GM19455 (cell line): ENCODE data around the gene PER2.
"Not testable (repeated sequence)": the region's sequence is repeated elsewhere in the genome, so short reads cannot be mapped to it uniquely, and the experiment has no call there.

Source experiments
- ATAC-seq: cut with Tn5 transposase; IDR thresholded peaks from one replicate; pipeline ENCODE4 v1.9.1; 2021; ENCODE audit not compliant: unreplicated experiment

PER2 gene

DNA sequence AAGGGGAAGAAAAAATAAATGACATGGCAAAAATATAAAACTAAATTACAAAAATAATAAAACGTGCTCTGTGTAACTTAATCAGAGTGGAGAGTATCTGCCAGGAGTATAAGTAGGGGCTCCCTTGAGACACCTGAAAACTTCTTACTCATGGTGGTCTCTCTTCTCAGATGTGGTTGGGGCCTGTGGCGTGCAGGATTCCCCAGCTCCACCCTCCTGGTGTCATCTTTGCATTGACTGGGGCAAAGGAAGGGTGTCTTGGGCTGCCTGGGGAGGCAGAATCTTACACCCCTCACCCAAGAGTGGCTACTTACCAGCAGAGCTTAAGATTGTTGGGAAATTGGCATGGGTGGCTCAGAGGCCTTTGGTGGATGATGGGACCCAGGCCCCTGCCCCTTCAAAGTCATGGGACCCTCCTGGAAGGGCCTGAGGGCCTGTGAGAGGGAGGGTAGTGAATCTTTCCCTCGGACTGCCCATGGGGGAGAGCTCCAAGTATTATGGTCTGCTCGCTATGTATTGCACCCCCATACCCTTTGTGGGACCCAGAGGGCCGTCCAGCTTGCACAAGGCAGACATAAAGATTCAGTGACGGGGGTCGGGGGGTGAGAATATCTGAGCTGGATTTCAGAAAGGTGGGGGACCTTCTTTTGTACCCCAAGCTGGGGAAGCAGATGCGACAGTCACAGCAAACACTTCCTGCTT, 25.0 kb upstream of the PER2 start:
- ATAC-seq: no peak

DNA sequence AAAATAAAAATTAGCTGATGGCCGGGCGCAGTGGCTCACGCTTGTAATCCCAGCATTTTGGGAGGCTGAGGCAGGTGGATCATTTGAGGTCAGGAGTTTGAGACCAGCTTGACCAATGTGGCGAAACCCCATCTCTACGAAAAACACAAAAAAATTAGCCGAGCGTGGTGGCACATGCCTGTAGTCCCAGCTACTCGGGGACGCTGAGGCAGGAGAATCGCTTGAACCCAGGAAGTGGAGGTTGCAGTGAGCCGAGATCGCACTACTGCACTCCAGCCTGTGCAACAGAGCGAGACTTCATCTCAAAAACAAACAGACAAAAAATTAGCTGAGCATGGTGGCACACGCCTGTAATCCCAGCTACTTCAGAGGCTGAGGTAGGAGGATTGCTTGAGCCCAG, 22.3 kb upstream of the PER2 start:
- ATAC-seq: not testable (repeated sequence)

DNA sequence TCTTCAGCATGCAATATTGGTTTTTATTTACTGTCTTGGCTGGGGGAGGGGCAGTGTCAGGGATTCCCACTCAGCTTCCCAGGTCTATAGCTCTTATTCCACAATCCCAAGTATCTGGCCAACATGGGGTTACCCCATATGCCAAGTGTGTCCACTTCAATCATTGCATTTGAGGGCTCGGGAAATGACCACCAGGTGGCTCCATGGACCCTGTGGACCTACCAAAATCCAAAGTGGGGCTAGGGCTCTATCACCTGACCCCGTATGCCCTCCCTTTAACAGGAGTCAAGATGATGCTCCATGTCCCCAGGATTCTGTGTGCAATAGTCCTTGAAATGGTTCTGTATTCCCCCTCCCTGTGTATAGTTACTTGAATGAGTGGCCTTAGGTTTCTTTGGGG, 19.8 kb upstream of the PER2 start:
- ATAC-seq: no peak

DNA sequence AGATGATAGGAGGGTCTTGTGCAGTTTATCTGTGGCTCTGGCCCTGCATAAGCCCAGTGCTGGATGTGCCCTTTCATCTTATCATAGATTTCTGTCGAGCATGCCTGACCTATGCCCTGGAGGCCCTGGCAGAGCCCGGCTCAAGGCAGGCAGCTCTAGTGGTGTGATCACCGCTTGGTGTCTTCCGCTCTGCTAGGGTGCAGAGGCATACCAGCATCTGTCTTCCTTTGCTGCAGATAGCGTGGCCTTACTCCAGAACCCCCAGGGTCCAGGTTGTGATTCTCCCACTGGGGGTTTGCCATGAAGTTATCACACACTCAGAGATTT, 18.2 kb upstream of the PER2 start:
- no peak for ATAC-seq

DNA sequence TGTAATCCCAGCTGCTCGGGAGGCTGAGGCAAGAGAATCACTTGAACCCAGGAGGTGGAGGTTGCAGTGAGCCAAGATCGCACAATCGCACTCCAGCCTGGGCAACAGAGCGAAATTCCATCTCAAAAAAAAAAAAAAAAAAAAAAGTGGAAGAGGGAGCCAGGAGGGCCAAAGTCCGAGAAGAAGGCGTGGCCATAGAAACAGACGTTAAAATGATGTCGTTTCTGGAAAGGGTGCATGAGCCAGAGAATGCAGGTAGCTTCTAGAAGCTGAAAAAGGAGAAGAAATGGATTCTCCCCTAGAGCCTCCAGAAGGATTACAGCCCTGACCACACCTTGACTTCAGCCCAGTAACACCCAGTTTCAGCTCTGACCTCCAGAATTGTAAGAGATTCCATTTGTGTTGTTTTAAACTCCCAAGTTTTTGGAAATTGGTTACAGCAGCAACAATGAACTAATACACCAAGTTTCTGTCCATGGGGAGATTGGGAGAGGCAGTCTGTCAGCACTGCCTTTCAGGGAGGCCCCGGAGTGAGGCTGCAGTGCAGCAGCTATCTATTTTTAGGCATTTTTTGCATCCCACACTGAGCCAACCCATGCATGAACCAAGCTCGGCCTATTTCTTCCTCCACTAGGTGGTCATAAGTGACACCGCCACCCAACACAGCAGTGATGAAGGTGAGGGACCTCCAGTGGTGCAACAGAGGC, 17.7 kb upstream of the PER2 start:
- ATAC-seq: no peak

DNA sequence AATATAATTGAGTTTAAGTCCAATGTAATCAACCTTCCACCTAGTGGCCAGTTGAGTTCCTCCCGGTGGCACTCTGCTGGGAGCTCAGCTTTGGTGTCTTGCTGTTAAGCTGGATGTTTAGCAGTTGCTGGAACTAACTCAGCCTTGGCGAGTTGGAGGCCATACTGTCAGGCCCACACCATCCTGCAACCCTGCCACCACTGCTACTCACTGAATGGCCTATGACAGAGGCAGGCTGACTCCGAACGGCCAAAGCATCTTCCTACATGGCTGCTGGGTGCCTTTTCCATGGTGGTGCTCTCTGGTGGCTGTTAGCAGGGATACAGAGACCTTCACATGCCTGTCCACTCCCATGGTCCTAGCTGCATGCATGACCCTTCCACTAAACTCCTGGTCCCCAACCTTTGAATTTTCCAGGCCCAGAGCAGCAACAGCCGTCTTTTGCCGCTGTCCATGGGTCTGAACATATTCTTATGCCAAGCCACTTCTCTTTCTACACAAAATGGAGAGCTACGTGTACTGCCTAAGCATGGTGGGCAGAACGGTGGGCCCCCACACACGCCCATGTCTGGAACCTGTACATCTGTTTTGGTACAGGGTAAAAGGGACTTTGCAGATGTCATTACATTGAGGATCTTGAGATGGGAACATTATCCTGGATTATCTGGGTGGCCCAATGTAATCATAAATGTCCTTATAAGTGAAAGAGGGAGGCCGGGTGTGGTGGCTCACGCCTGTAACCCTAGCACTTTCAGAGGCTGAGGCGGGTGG, 16.9 kb upstream of the PER2 start:
- ATAC-seq: no peak

DNA sequence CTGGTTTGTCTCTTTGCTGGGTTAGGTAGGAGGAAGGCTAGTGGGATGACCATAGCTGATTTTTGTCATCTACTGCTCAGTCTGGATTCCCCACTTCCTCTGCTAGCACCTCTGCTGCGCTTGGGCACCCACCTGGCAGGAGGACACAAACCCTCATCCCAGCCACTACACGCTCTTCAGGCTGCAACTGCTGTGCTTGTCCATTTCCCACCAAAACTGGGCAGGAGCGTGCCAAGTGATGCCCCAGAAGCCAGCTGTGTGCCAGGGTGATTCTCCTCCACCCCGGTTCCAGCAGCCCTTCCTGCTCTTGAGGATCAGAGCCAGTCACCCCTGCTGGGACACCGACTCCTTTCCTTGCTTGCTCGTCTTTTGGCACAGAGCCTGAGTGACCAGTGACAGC, 15.7 kb upstream of the PER2 start:
- no peak for ATAC-seq

DNA sequence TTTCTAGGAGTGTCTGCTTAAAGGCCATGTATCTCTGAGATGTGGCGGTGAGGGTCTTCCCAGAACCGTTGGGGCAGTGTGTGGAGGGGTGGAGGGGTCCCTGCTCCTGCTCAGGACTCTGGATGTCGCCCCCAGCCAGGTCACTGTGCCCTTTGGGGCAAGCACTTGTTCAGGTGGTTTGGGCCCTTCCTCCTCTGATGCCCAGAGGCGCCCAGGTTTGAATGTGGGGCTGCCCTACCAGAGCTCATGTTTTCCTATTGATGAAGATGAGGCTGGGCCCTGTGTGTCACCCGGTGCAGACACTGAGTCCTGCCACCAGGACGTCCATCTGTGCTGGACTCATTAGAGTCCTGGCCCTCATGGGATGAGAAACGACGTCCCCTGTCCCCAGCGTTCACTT, 14.3 kb upstream of the PER2 start:
- no peak for ATAC-seq

DNA sequence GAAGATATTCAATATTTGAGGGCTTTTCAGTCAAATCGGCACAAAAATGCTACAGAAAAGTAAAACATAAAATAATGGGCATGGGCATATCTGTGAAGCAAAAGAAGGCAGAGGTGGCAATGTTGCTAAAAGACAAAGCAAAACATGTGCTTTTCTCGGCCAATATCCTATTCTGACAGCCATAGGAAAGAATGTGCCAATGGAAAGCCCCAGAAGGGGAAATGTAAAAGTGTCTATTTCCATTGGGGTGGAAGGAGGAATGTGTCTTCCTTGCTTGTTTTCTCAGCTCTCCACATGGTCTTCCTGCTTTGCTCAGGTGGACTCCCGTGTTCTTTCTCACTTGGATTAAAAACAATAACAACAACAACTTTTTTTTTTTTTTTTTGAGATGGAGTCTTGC, 13.7 kb upstream of the PER2 start:
- no peak for ATAC-seq

DNA sequence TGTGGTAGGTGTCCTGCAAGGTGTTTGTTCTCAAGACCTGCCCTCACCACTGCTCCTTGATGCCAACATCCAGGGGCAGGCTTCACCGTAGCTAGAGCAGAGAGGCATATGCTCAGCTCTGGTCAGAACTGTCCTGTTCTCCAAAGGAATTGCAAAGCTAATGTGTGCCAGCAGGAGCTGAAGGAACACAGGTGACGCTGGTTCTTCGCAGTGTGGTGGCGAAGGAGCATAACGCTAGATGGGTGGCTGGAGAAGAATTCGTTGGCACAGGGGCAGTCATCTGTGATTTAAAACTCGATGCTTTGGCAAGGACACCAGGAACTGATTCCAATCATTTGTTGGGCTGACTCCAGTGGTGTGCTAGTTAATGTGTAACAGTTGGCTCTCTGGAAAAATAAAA, 11.4 kb upstream of the PER2 start:
- no peak for ATAC-seq

DNA sequence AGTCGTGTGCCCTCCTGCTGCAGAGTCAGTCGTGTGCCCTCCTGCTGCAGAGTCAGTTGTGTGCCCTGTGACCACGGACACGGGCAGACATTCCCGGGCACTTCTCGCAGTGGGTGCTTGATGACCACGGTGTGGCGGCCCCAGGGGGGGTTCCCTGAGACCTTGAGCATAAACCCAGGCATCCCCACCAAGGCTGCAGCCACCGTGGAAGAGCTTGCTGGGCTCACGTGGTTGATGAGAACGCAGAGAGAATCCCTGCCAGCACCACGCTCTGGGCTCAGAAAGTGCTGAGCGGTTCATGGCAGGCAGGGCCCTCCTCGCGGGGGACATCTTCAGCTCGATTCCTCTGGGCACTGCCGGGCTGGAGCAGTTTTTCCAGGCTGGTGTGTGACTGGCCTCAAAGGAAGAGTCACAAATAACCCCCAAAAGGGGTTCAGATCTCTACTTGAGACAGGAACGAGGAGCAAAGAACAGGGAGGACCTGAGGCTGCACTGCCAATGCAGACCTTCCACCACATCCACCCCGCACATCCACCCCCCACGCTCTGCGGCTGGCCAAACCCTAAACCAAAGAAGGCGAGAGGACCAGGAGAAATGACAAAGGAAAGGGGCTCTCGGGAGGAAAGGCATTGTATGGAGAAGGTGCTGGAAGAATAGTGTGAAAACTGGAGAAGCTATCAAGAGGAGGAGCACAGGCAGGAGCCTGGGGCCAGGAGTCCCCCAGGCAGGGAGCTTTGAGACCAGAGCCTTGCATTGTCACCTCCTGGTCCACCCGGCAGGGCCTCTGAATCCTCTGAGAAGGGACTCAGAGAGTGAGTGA, 8.4 kb upstream of the PER2 start:
- ATAC-seq: no peak

DNA sequence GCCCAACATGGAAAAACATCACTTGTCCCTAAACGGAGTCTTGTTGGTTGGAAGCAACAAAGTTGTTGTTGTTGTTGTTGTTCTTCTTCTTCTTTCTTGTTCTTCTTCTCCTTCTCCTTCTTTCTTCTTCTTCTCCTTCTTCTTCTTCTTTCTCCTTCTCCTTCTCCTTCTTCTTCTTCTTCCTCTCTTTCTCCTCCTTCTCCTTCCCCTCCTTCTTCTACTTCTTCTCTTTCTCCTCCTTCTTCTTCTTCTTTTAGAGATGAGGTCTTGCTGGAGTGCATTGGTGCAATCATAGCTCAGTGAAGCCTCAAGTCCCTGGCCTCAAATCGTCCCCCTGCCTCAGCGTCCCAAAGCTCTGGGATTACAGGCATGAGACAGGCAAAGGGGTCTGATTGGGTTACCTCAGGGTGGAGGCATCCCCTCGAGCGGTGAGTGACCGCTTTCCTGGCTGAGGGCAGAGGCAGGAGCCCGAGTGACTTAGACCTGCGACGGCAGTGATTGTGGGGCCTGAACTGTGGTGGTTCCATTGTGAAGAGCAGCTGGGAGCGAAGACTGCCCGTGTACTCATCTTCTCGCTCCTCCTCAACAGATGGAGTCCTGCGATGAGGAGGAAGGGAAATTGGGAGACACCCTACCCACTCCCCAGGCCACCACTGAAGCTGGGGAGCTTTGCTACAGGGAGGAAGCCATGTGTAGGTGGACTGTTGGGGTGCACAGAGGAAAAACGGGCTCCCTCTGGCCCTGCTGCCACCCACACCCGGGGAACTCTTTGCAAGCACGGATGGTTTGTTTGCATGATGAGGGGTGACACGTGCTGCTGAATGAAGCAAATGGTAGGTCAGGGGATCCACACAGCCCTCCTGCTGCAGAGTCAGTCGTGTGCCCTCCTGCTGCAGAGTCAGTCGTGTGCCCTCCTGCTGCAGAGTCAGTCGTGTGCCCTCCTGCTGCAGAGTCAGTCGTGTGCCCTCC, 7.0 kb upstream of the PER2 start:
- no peak for ATAC-seq

DNA sequence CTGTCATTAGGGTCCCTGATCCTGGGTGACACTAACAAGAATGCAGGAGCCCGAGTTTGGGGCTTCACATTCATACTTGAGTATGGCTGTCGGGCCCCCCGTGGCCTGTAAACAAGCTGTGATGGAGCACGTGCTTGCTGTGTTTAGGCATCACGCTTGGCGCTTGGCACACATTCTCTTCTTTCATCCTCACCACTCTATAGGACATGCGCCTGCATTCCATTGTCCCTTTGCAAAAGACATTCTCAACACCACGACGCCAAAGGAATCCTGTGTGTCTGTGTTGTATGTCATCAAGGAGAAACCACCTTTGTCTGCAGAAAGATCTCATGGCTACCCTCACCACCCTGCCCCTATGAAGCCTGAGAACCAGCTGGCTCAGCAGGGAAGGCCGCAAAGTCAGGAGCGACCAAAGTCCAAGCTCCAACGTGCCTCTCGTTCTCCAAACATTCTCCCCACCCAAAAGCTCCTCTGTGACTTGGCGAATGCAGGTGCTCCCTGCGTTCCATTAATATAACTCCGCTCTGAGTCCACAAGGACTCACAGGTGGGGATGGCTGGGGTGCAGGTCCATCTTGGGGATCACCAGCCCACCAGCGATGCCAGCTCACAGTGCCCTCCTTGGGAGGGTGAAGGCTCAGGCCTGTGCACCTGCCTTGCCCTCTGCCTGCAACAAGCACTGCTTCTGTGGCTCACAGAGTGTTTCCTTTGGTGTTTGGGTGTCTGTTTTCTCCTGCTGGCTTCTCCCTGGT, 6.2 kb upstream of the PER2 start:
- no peak for ATAC-seq

DNA sequence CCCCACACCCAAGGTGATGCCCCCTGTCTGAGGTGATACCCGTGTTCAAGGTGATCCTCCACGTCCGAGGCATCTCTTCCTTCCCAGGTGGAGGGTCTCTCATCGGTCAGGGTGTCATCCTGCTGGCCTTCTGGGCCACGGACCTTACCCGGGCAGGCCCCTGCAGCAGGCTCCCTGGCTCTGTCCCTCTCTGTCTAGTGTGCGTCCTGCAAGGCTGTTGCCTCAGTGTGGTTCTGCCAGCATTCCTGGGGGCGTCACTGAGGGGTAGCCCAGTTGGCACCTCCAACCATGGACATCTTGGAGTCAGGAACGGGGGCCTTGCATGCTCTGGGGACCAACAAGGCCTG, 5.6 kb upstream of the PER2 start:
- ATAC-seq: no peak

DNA sequence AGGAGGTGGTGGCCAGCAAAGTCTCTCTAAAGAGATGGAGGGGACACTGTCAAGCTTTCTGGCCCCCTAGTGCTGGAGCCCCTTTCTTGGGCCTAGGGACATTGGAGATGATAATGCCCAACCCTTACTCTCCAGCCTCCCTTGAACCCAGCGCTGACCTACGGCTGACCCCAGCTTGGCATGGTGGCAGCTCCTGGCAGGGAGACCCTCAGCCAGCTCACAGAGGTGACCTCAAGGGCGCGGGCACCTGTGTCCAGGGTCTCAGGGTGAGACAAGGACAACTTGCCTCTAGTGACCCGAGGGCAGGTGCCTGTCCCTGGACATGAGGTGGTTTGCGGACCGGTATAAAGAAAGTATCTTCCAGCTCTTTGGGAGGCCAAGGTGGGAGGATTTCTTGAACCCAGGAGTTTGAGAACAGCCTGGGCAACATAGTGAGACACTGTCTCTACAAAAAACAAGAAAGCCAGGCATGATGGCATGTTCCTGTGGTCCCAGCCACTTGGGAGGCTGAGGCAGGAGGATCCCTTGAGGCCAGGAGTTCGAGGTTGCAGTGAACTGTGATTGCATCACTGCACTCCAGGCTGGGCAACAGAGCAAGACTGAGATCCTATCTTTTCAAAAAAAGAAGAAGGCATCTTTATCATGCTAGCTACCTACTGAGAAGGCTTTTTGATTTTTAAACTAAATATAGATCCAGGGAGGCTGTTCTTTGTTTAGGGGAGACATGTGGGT, 3.3 kb upstream of the PER2 start:
- no peak for ATAC-seq

DNA sequence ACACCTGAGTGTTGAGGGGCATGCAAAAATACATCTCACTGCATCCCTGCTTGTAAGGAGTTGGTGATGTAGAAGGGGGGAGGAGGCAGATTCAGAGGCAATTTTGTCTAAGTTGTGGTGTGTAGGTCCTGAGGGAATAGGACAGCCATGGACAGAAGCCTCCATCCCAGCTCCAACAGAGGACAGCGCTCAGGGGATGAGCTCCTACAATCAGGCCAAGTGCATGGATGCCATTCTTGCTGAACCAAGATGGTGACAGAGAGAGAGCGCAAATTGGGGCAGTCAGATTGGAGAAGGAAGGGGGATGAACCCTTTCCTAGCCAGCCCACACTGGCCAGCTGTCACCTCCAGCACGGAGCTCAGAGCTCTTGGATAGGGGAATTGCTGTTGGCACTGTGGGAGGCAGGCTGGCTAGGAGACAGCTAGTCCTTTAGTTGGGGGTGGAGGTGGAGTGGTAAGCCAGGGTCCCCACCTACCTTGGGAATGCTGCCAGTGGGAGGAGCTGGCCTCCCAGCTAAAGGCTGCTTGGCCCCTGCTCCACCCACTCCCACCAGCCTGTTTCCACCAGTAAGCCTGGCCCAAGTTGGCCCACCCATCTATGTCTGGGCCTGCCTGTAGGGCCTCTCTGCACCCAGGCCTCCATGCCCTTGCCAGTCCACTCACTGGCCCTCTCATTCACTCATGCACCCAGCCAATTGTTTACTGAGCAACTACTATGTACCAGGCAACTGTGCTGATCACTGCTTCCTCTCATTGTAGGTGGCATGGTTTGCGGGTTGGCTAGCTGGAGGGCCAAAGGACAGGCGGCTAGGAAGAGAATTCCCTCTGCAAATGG, 2.5 kb upstream of the PER2 start:
- ATAC-seq: no peak

DNA sequence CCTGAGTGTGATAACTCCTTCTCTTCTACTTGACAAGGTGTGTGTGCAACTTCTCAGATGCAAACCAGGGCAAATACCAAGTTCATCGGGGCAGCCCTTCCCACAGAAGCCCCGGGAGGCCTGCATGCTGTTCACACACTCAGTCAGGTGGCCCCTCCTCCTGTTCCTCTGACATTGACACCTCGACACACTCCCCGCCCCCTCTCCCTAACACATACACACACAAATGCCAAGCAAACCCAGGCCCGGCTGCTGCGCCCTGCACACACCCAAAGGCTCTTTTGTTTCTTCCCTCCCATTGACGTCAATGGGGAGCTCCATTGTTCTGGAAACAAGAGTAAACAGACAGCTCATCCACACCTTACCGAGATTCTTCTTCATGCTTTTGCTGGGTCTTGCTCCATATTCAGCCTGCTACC, 1.7 kb upstream of the PER2 start:
- no peak for ATAC-seq

DNA sequence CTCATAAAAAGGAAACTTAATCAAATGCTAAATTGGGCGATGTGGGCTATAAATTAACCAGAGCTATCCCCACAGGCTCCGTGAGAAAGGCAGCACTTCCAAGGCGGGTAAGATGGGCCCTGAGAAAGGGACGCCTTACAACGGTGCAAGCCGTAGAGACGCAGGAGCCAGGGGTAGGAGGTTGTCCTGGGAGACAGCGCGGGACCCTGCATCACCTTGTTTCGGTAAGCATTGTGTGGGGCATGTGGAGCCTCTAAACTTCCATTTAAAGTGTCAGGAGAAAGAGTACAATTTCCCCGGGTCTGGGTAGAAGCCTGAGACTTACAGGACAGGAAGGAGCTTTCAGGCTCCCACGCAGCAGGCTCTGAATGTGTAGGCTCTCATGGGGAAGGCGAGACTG, 1.2 kb upstream of the PER2 start:
- ATAC-seq: no peak
